ENCODE results near the gene PCSK4. TPM values are rescaled to one million over a fixed set of nuclear protein-coding genes. Genes with fewer than 3 reads are reported as not detected.

The PCSK4 gene
- total RNA-seq, 6 donors from 2014 or later, result 2.7 to 47.1 (median 6.8) TPM

- DNase-seq (peak in 1 of 2 donors; percentile 82), ATAC-seq (ENCODE audit: low FRiP score in 2 of 2) (peak in 1 of 2 donors; percentile 4)
- peaks cover 0 to 10% (median 3%) of the 10 kb centered on the region in 4 donors for H3K4me1 ChIP-seq
- peaks cover 0 to 37% (median 14%) of the 10 kb centered on the region in 4 donors for H3K27me3 ChIP-seq
- H3K27ac ChIP-seq, result no peak overlapping the region
- no peaks in the 10 kb centered on the region for H3K9me3 ChIP-seq
- TF ChIP-seq EP300 (IDR thresholded peaks at IDR 0.05), result no peak
- TF ChIP-seq CTCF (IDR thresholded peaks at IDR 0.05), result no peak
- TF ChIP-seq POLR2A (IDR thresholded peaks at IDR 0.05), result no peak
- no peaks in the 10 kb centered on the region for H3K36me3 ChIP-seq
- WGBS, 2 donors, result 81 to 91% methylated on average over 12 to 21 of the region's 27 CpGs
- no peak overlapping the region for H3K4me3 ChIP-seq
Observed at GRCh38 chr19:1527650-1528309, 37.6 kb upstream of the PCSK4 start.

GRCh38 chr19:1526979-1527649 lies 37.0 kb upstream of the PCSK4 start:
- Histone ChIP-seq H3K4me3 (no peak overlapping the region), H3K9me3 (no peaks in the 10 kb centered on the region), H3K36me3 (no peaks in the 10 kb centered on the region), H3K27me3 (peaks cover 0 to 37% (median 15%) of the 10 kb centered on the region in 4 donors), H3K27ac (no peak overlapping the region), H3K4me1 (peaks cover 0 to 10% (median 3%) of the 10 kb centered on the region in 4 donors)
- 71 to 84% methylated on average over 18 of the region's 18 CpGs for WGBS, 2 donors
- TF ChIP-seq CTCF (IDR thresholded peaks at IDR 0.05), result no peak
- TF ChIP-seq POLR2AphosphoS5 (IDR thresholded peaks at IDR 0.05), result no peak
- TF ChIP-seq EP300 (IDR thresholded peaks at IDR 0.05), result no peak
- no peak for TF ChIP-seq POLR2A (IDR thresholded peaks at IDR 0.05)
- no peak for DNase-seq
- ATAC-seq (ENCODE audit: low FRiP score in 2 of 2), result no peak

- Histone ChIP-seq H3K9me3 (no peaks in the 10 kb centered on the region), H3K27ac (no peak overlapping the region), H3K4me3 (no peak overlapping the region), H3K4me1 (peaks cover 0 to 10% (median 3%) of the 10 kb centered on the region in 4 donors), H3K36me3 (no peaks in the 10 kb centered on the region), H3K27me3 (peaks cover 0 to 37% (median 15%) of the 10 kb centered on the region in 4 donors)
- 79 to 81% methylated on average over 11 to 27 of the region's 33 CpGs for WGBS, 2 donors
- ATAC-seq (ENCODE audit: low FRiP score in 2 of 2) (no peak), DNase-seq (no peak)
- TF ChIP-seq POLR2AphosphoS5 (IDR thresholded peaks at IDR 0.05), result no peak
- TF ChIP-seq POLR2A (IDR thresholded peaks at IDR 0.05), result no peak
- TF ChIP-seq CTCF (IDR thresholded peaks at IDR 0.05), result no peak
- TF ChIP-seq EP300 (IDR thresholded peaks at IDR 0.05), result no peak
Observed at GRCh38 chr19:1526066-1526778, 36.1 kb upstream of the PCSK4 start.

- ATAC-seq (ENCODE audit: low FRiP score in 2 of 2), result no peak
- Histone ChIP-seq H3K9me3 (no peaks in the 10 kb centered on the region), H3K4me3 (no peak overlapping the region), H3K27me3 (peaks cover 0 to 37% (median 15%) of the 10 kb centered on the region in 4 donors), H3K36me3 (no peaks in the 10 kb centered on the region), H3K4me1 (peaks cover 0 to 10% (median 3%) of the 10 kb centered on the region in 4 donors), H3K27ac (no peak overlapping the region)
- TF ChIP-seq CTCF (IDR thresholded peaks at IDR 0.05) (no peak), EP300 (IDR thresholded peaks at IDR 0.05) (no peak), POLR2AphosphoS5 (IDR thresholded peaks at IDR 0.05) (no peak), POLR2A (IDR thresholded peaks at IDR 0.05) (no peak)
- no peak for DNase-seq
- WGBS, 2 donors, result 59 to 67% methylated on average over 17 to 28 of the region's 31 CpGs
Observed at GRCh38 chr19:1525343-1525742, 35.2 kb upstream of the PCSK4 start.

Data from upper lobe of left lung (tissue), 6 donors.